H1 (cell line): ENCODE data around the gene NCK2. TPM values are rescaled to one million over a fixed set of nuclear protein-coding genes. Genes with fewer than 3 reads are reported as not detected.

Experiments
- CTCF ChIA-PET: fragments of 300-600 bp; sonication (Branson Sonifier 250); formaldehyde crosslinking; loops from one replicate; lab custom pipeline; 2021; ENCODE audit not compliant: partially characterized antibody; lab: Charles Lee
- POLR2A ChIA-PET: fragments of 300-600 bp; sonication (Branson Sonifier 250); formaldehyde crosslinking; loops from one replicate; lab custom pipeline; 2021; ENCODE audit warnings: inconsistent platforms; ENCODE audit not compliant: partially characterized antibody; lab: Charles Lee
- DNase-seq, 2 experiments: peaks; one replicate each; pipeline versions ENCODE4 v3.0.0 to v3.0.0-alpha.2; 2010 to 2022; ENCODE audit warnings: low spot score in 2 of 2, low read depth in 1 of 2, mixed read lengths in 1 of 2
- FAIRE-seq: peaks from 2 replicates; lab custom pipeline; 2011; peaks lifted over from hg19 to GRCh38; lab: Jason Lieb, UNC
- H2AFZ ChIP-seq: 2 replicates; pipeline ENCODE4 v1.8.1; 2012; ENCODE audit warnings: low read length, inconsistent platforms
- H2AK5ac ChIP-seq: 2 replicates; pipeline ENCODE4 v1.6.1; 2013; ENCODE audit warnings: low read depth, low read length
- H2BK120ac ChIP-seq: replicated peaks from 2 replicates; pipeline ENCODE3; 2013; ENCODE audit warnings: low read depth, low read length, inconsistent platforms
- H2BK12ac ChIP-seq: 2 replicates; pipeline ENCODE4 v1.6.1; 2013; ENCODE audit warnings: low read depth, low read length
- H2BK15ac ChIP-seq: 2 replicates; pipeline ENCODE4 v1.6.1; 2013; ENCODE audit warnings: low read length
- H2BK20ac ChIP-seq: 2 replicates; pipeline ENCODE4 v1.6.1; 2013; ENCODE audit warnings: low read length
- H2BK5ac ChIP-seq: 2 replicates; pipeline ENCODE4 v1.6.1; 2013; ENCODE audit warnings: low read depth, low read length
- H3K14ac ChIP-seq: 2 replicates; pipeline ENCODE4 v1.6.1; 2013; ENCODE audit warnings: inconsistent platforms; ENCODE audit not compliant: insufficient read length
- H3K18ac ChIP-seq: 2 replicates; pipeline ENCODE4 v1.6.1; 2013; ENCODE audit warnings: low read length; ENCODE audit errors: extremely low read depth
- H3K23ac ChIP-seq: 2 replicates; pipeline ENCODE4 v1.6.1; 2013; ENCODE audit warnings: inconsistent platforms; ENCODE audit not compliant: insufficient read length
- H3K23me2 ChIP-seq: 2 replicates; pipeline ENCODE4 v1.6.1; 2013; ENCODE audit warnings: low read depth, low read length
- H3K27ac ChIP-seq: 2 replicates; pipeline ENCODE4 v1.6.1; 2011; ENCODE audit warnings: low read depth, low read length, inconsistent platforms
- H3K27me3 ChIP-seq, 4 experiments: replicated peaks in 1 of 4; 1 replicate in 1 of 4; 2 replicates in 3 of 4; pipeline versions ENCODE4 v1.6.1 to v1.8.1; 2011 to 2013; ENCODE audit warnings: low read length in 3 of 4, mild to moderate bottlenecking in 3 of 4, inconsistent platforms in 2 of 4, mixed read lengths in 2 of 4, moderate library complexity in 1 of 4; ENCODE audit not compliant: control insufficient read depth in 3 of 4, insufficient read depth in 3 of 4; ENCODE audit errors: extremely low read depth in 1 of 4
- H3K36me3 ChIP-seq, 4 experiments: 2 replicates each; pipeline versions ENCODE4 v1.6.1 to v1.8.1; 2011 to 2013; ENCODE audit warnings: mild to moderate bottlenecking in 4 of 4, low read length in 3 of 4, moderate library complexity in 2 of 4, control low read depth in 1 of 4, inconsistent platforms in 1 of 4; ENCODE audit not compliant: insufficient read depth in 4 of 4, control insufficient read depth in 2 of 4
- H3K4ac ChIP-seq: replicated peaks from 2 replicates; pipeline ENCODE3; 2013; ENCODE audit warnings: low read length, low read depth, mixed read lengths, inconsistent platforms; ENCODE audit not compliant: insufficient read length
- H3K4me1 ChIP-seq, 4 experiments: replicated peaks in 1 of 4; 1 replicate in 1 of 4; 2 replicates in 3 of 4; pipeline versions ENCODE4 v1.6.1 to v1.8.1; 2011 to 2013; ENCODE audit warnings: low read length in 3 of 4, inconsistent platforms in 2 of 4, mixed read lengths in 1 of 4; ENCODE audit not compliant: insufficient read depth in 4 of 4, control insufficient read depth in 3 of 4
- H3K4me2 ChIP-seq, 2 experiments: 2 replicates each; pipeline versions ENCODE4 v1.6.1 to v1.8.1; 2011 to 2013; ENCODE audit warnings: low read depth in 2 of 2, low read length in 2 of 2, control low read depth in 1 of 2, inconsistent platforms in 1 of 2, mild to moderate bottlenecking in 1 of 2; ENCODE audit not compliant: insufficient read depth in 1 of 2
- H3K4me3 ChIP-seq, 4 experiments: fragments of 200-600, 300-600 bp in 1 of 4; sonication (generic), shearing (Covaris generic), sonication (Bioruptor Twin) in 1 of 4; 2 replicates each; pipeline versions ENCODE4 v1.5.1 to v1.8.1; 2011 to 2016; ENCODE audit warnings: low read length in 4 of 4, low read depth in 3 of 4, control low read depth in 2 of 4, inconsistent platforms in 2 of 4, mild to moderate bottlenecking in 2 of 4, mixed read lengths in 1 of 4, moderate library complexity in 1 of 4; ENCODE audit not compliant: insufficient read depth in 2 of 4; ENCODE audit errors: extremely low read depth in 1 of 4
- H3K56ac ChIP-seq: replicated peaks from 2 replicates; pipeline ENCODE3; 2013; ENCODE audit warnings: low read depth, mild to moderate bottlenecking, mixed read lengths, low read length, inconsistent platforms; ENCODE audit not compliant: insufficient read length
- H3K79me1 ChIP-seq: 2 replicates; pipeline ENCODE4 v1.6.1; 2013; ENCODE audit warnings: low read depth, low read length, control low read depth
- H3K79me2 ChIP-seq, 2 experiments: 2 replicates each; pipeline versions ENCODE4 v1.6.1 to v1.8.1; 2012 to 2013; ENCODE audit warnings: low read length in 2 of 2, mild to moderate bottlenecking in 2 of 2, inconsistent platforms in 1 of 2; ENCODE audit not compliant: insufficient read depth in 2 of 2, control insufficient read depth in 1 of 2
- H3K9ac ChIP-seq, 4 experiments: replicated peaks in 1 of 4; 1 replicate in 1 of 4; 2 replicates in 3 of 4; pipeline versions ENCODE4 v1.6.1 to v1.8.1; 2011 to 2013; ENCODE audit warnings: low read depth in 3 of 4, low read length in 3 of 4, control low read depth in 2 of 4, mild to moderate bottlenecking in 2 of 4, moderate library complexity in 2 of 4, inconsistent platforms in 1 of 4; ENCODE audit errors: extremely low read depth in 1 of 4
- H3K9me3 ChIP-seq, 2 experiments: 2 replicates each; pipeline versions ENCODE4 v1.6.1 to v1.8.1; 2012 to 2013; ENCODE audit warnings: mild to moderate bottlenecking in 2 of 2, moderate library complexity in 2 of 2, control low read depth in 1 of 2, inconsistent platforms in 1 of 2, low read depth in 1 of 2, low read length in 1 of 2, mixed read lengths in 1 of 2; ENCODE audit not compliant: insufficient read depth in 2 of 2
- H4K20me1 ChIP-seq, 2 experiments: replicated peaks in 1 of 2; 2 replicates each; pipeline versions ENCODE3 to v1.8.1; 2011 to 2013; ENCODE audit warnings: inconsistent platforms in 2 of 2, low read length in 2 of 2, mild to moderate bottlenecking in 1 of 2; ENCODE audit not compliant: insufficient read depth in 2 of 2, control insufficient read depth in 1 of 2
- H4K5ac ChIP-seq: 2 replicates; pipeline ENCODE4 v1.6.1; 2013; ENCODE audit warnings: low read length, low read depth, mixed read lengths, inconsistent platforms; ENCODE audit not compliant: insufficient read length
- H4K8ac ChIP-seq: 2 replicates; pipeline ENCODE4 v1.8.0; 2013; ENCODE audit warnings: mild to moderate bottlenecking, moderate library complexity, low read length, inconsistent platforms; ENCODE audit not compliant: insufficient read depth; ENCODE audit errors: extremely low read depth
- H4K91ac ChIP-seq: replicated peaks from 2 replicates; pipeline ENCODE3; 2013; ENCODE audit warnings: low read length, mixed read lengths, inconsistent platforms; ENCODE audit not compliant: insufficient read length
- ATF2 ChIP-seq: IDR thresholded peaks from 2 replicates; pipeline ENCODE4 v1.6.1; 2012; ENCODE audit warnings: low read length, inconsistent platforms
- BCL11A ChIP-seq, 2 experiments: IDR thresholded peaks; one replicate each; pipeline ENCODE4 v1.6.1; 2011; ENCODE audit warnings: low read depth in 2 of 2, low read length in 2 of 2, mild to moderate bottlenecking in 2 of 2
- JUN ChIP-seq: IDR thresholded peaks from 2 replicates; pipeline ENCODE4 v1.6.1; 2011; ENCODE audit warnings: low read depth, mild to moderate bottlenecking, improper control_type of control experiment, low read length
- POU5F1 ChIP-seq: IDR thresholded peaks from 2 replicates; pipeline ENCODE4 v1.6.1; 2011; ENCODE audit warnings: low read depth, mild to moderate bottlenecking, low read length, moderate library complexity
- WGBS, 2 experiments: shearing (Covaris generic) in 1 of 2; methylation state at CpG; one replicate each; pipeline versions ENCODE4 v1.1.6 to v1.1.7; 2013 to 2015; ENCODE audit warnings: low lambda C conversion rate in 2 of 2, mixed read lengths in 2 of 2, inconsistent platforms in 1 of 2, low coverage in 1 of 2, missing lambda C conversion rate in 1 of 2; ENCODE audit not compliant: insufficient replicate concordance in 2 of 2, insufficient coverage in 1 of 2, insufficient read length in 1 of 2; ENCODE audit errors: extremely low coverage in 1 of 2, missing lambda C conversion rate in 1 of 2; 5-methylcytosine and 5-hydroxymethylcytosine counted together
- polyA plus RNA-seq, 7 experiments: library from polyadenylated mRNA; depleted of rRNA in 3 of 7; stranded (reverse) in 5 of 7; unstranded in 2 of 7; fragments of >200 nt in 5 of 7; fragments of 200-250 nt in 2 of 7; gene quantifications; 1 replicate in 5 of 7; 2 replicates in 1 of 7; 4 replicates in 1 of 7; pipeline versions ENCODE4 v1.2.1 to v1.2.3, GENCODE V29; 2011 to 2013; ENCODE audit warnings: missing spikeins in 2 of 7, mixed read lengths in 2 of 7
- total RNA-seq: library from RNA; stranded (reverse); fragmentation: NEBNext Ultra II Directional; extraction: Animal tissue kit (Norgen Biotek cat#: 25700); gene quantifications from 2 replicates; pipeline ENCODE4 v1.2.1, GENCODE V29; 2021

The NCK2 gene
- total and polyA plus RNA-seq, 2 of the 8 experiments (the other 6 are each of a cell fraction or from before 2014, with no cell fraction given), result 30.3 to 65.7 TPM

- Histone ChIP-seq H2BK120ac (no peak overlapping the region), H3K9me3 (no peaks in the 10 kb centered on the region), H3K36me3 (no peaks in the 10 kb centered on the region), H2AK5ac (no peak overlapping the region), H3K27me3 (no peaks in the 10 kb centered on the region), H3K23ac (no peak overlapping the region), H3K18ac (no peak overlapping the region), H2BK15ac (no peak overlapping the region), H2BK20ac (no peak overlapping the region), H4K20me1 (no peaks in the 10 kb centered on the region), H3K23me2 (no peaks in the 10 kb centered on the region), H3K56ac (no peak overlapping the region), H3K4me2 (no peak overlapping the region), H2BK12ac (no peak overlapping the region), H3K9ac (no peak overlapping the region), H2AFZ (no peak overlapping the region), H4K8ac (no peak overlapping the region), H3K14ac (no peak overlapping the region), H3K4me1 (no peaks in the 10 kb centered on the region), H3K79me2 (no peaks in the 10 kb centered on the region), H2BK5ac (no peak overlapping the region), H3K4ac (no peak overlapping the region), H3K79me1 (no peaks in the 10 kb centered on the region), H4K5ac (no peak overlapping the region), H3K4me3 (no peak overlapping the region), H4K91ac (no peak overlapping the region), H3K27ac (no peak overlapping the region)
- ChIA-PET POLR2A (no interaction called here), CTCF (no interaction called here)
- TF ChIP-seq BCL11A (IDR thresholded peaks at IDR 0.05; ENCODE audit: low read depth in 2 of 2, low read length in 2 of 2) (no peak), POU5F1 (no peak), JUN (no peak), ATF2 (no peak)
- WGBS, 2 experiments, result 90% methylated on average over 10 of the region's 10 CpGs; no CpG with 5 or more reads in 1 of the 2 experiments
- FAIRE-seq (no peak), DNase-seq (peak in 1 of 2 experiments; percentile 29)
Observed at GRCh38 chr2:105697781-105698449, 46.8 kb upstream of the NCK2 start.
